Activated CD8-positive, alpha-beta memory T cell treated with anti-CD3 and anti-CD28 coated beads, Interleukin-2, amount 50 U/mL, for 24 hours (primary cell): ENCODE results near the gene COL9A2.
"Not testable (repeated sequence)": the region's sequence is repeated elsewhere in the genome, so short reads cannot be mapped to it uniquely, and the experiment has no call there.

Source experiments
- DNase-seq: peaks from one replicate; pipeline ENCODE4 v3.0.0-alpha.2; 2020; ENCODE audit errors: extremely low read depth

COL9A2 gene

DNA sequence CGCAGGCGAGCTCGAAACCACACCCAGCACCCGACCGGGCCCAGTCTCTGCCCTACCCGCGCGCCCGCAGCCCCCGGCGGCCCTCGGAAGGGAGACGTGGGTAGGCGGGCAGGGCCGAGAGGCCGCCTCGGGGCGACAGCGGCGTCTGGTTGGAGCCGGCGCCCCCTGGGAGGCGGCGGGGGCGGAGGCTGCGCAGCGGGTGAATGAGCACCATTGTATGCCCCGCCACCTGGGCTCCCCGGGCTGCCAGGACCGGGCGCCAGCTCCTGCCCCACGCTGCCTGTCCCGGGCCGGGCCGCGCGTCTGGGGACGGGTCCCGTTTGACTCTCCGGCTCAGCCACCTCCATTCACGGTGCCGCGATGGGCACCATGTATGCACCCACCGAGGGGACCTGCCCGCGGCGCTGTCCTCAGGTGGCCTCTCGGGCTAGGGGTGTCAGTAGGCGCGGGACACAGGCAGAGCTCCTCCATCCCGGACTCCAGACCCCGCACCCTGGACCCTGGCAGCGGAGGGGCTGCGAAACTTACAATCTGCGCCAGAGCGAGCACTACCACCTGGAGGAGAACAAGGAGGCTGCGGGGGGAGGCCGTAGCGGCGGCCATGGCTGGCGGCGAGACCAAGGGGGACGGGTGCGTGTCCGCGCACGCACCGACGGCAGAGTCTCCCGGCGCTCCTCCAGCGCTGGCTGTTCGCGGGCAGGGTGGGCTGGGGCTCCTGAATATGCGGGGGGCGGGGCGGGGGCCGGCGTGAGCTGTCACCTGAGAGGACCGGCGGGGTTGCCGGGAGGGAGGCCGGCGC, at the start of gene COL9A2:
Gene COL9A2, minus strand, starts transcription at position 692 of the 799 bp plus-strand sequence. Its CDS starts 89 bp downstream, at position 603.
- DNase-seq = no peak

DNA sequence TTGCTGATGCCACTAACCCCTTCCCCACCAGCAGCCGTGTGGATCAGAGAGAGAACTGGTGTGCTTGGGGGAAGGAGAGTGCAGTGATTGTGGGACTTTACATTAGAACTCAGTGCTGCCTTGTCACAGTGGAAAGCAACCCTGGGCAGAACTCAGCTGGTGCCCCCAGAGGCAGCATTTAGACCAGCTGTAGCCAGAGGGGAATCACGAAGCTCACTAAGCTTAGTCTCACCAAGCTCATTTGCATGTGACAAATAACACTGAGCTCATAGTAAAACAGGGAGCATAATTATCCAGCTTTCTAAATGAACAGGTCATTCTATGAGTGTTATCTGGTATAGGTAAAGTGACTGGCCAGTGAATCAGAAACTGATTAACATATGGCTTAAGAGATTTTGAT, 46.6 kb upstream of the COL9A2 start:
- no peak for DNase-seq

DNA sequence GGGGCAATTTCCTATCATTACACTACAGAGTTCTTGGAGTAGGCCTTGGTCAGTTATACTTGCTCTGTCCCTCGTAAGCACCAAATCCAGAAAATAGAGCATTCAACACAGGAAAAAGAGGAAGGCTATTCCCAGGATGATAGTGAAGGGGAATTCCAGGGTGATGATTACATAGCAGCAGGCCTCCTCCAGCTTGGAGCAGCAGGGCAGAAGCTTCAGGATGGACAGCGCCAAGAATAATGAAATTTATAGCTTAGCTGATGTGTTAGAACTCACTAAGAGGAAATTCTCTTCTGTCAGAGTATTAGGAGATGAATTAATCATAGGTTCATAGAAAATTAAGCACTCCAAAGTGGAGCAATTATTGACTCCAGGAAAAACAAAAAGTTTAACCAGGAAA, 45.6 kb upstream of the COL9A2 start:
- DNase-seq = no peak

DNA sequence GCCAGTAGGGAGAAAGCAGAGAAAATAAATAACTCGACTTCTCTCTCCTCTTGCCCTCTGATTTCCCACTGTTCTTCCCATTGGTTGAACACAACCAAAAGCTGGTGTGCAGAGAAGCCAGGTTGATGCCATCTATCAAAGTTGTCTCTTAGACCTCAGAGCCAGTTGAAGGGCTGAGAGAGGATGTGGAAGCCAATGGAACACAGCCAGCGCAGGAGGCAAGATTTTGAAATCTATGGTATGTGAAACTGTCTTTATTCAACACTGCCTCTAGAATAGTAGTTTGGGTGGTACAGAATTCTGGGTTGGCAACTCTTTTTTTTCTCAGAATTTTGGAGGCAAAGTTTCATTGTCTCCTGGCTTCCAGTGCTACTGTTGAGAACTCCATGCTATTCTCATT, 45.1 kb upstream of the COL9A2 start:
- no peak for DNase-seq

DNA sequence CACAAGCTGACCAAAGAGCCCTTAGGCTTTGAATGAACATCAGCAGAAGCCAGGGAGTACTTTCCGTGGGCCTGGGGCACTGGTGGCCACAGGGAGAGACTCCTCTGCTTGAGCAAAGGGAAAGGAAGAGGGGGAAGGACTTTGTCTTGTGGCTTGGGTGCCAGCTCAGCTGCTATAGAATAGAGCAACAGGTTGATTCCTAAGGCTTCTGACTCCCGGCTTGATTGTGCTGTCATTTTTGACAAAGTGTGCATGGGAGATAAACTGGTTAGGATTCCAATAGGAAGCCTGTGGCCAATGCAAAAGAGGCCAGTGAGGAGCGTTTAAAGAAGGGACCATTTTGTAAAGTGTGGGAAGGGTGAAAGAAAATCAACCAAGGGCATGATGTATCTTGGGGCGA, 44.6 kb upstream of the COL9A2 start:
- no peak for DNase-seq

DNA sequence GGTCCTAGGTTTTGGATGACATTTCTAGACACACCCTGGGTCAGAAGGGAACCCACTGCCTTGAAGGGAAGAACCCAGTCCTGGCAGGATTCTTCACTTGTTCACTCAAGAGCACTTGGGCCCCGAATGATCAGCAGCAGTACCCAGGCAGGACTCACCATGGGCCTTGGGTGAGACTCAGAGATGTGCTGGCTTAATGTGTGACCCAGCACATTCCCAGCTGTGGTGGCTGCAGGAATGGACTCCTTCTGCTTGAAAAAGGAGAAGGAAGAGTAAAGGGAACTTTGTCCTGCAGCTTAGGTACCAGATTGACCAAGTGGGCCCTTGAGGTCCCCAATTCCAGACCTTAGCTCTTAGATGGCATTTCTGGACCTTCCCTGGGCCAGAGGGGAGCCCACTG, 44.1 kb upstream of the COL9A2 start:
- DNase-seq = no peak

DNA sequence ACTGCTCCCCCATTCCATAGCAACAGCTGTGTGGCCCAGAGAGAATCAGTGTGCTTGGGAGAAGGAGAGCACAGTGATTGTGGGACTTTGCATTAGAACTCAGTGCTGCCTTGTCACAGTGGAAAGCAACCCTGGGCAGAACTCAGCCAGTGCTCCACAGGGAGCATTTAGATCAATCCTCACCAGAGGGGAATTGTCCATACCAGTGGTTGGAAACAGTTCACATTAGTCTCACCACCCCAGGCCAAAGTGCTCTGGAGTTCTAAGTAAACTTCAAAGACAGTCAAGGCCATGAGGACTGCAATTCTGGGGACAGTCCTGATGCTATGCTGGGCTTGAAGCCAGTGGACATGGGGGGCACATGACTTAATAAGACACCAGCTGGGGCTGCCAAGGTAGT, 43.5 kb upstream of the COL9A2 start:
- DNase-seq = no peak

DNA sequence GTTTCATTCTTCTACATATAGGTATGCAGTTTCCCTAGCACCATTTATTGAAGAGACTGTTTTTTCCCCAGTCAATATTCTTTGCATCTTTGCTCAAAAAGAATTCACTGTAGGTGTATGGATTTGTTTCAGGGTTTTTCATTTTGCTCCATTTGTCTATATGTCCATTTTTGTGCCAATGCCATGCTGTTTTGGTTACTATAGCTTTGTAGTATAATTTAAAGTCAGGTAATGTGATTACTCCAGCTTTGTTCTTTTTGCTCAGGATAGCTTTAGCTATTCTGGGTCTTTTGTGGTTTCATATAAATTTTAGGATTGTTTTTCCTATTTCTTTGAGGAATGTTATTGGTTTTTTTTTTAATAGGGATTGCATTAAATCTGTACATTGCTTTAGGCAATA, 40.5 kb upstream of the COL9A2 start:
- no peak for DNase-seq

DNA sequence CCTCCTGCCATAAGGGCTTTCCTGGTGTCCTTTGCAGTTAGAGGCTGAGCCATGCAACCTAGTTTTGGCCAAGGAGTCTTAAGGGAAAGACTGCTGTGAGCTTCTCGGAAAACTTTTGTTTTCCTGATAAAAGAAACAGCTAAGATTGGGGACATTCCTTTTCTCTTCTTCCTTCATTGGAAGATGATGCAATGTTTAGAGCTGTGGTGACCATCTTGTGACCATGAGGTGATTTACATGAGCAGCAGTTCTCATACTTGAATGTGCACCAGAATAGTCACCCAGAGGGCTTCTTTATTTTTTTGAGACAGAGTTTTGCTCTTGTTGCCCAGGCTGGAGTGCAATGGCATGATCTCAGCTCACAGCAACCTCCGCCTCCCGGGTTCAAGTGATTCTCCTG, 36.0 kb upstream of the COL9A2 start:
- DNase-seq = no peak

DNA sequence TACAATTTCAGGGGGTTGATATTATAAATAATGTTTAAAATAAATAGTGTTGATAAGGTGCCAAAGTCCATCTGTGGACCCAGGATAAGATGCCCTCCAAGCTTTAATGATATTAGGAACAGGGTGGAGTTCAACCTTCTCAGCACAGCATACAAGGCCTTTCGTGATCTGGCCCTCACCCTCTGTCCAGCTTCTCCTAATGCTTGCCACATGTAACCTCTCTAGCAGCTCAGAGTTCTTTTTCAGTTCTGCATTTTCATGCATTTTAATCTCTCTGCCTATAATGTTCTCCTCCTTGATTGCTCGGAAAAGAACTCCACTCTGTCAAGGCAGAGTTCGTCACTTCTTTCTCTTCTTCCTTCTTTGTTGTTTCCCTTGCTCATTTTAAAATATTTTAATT, 35.0 kb upstream of the COL9A2 start:
- no peak for DNase-seq

DNA sequence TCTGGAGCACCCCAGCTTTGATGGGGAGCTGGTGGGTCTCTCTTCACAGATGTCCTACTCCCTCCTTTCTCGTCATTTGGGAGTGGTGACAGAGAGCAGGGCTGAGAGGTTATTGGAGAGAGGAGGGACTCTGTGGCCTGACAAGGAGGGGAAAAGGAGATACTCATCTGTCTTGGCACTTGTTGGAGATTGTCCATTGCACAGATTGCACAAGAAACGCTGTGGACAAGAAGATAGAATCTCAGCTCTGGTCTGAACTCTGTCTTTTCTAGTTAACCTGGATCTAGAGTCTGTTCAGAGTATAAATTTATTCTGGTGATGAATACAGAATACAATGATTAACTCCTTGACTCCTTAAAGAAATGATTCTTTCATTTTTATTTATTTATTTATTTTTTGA, 34.0 kb upstream of the COL9A2 start:
- DNase-seq = no peak

DNA sequence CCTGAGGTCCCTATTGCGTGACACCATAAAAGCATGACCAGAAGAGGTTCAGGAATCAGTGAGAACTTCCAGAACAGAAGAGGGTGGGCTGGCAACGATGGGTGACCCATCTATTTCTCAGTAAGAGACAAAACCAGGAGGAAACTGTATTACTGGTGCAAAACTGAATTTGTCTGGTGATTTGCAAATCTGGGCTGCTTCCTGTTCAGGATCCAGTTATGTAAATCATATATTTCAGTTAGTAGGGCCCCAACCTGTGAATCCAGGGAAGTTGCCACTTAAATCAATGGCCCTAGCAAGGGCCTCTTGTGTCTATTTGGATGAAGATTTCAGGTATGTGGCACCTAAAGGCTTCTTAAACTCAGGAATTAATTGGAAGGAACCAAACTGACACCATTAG, 33.3 kb upstream of the COL9A2 start:
- no peak for DNase-seq

DNA sequence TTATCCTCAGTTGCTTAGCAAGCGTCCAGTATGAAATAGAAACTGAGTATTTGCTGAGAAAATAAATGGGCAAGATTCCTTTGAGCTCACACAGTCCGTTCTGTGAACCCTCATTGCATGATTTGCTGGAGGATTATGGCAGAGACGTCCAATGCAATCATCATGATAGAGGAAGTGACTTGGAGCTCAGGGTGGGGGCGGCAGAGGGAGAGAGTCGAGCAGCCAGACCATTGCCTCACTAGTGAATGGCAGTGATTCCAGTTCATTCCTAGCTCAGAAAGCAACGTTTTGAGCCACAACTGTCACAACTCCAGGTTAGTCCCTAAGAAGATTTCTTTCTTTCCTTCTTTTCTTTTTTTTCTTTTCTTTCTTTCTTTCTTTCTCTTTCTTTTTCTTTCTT, 27.5 kb upstream of the COL9A2 start:
- no peak for DNase-seq

DNA sequence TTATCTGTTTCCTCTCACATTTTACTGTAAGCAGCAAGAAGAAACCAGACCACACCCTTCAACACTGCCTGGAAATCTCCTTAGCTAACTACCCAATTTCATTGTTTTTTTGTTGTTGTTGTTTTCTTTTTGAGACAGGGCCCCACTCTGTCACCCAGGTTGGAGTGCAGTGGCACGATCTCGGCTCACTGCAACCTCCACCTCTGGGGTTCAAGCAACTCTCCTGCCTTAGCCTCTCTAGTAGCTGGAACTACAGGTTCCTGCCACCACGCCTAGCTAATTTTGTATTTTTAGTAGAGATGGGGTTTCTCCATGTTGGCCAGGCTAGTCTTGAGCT, 25.3 kb upstream of the COL9A2 start:
- not testable (repeated sequence) for DNase-seq

DNA sequence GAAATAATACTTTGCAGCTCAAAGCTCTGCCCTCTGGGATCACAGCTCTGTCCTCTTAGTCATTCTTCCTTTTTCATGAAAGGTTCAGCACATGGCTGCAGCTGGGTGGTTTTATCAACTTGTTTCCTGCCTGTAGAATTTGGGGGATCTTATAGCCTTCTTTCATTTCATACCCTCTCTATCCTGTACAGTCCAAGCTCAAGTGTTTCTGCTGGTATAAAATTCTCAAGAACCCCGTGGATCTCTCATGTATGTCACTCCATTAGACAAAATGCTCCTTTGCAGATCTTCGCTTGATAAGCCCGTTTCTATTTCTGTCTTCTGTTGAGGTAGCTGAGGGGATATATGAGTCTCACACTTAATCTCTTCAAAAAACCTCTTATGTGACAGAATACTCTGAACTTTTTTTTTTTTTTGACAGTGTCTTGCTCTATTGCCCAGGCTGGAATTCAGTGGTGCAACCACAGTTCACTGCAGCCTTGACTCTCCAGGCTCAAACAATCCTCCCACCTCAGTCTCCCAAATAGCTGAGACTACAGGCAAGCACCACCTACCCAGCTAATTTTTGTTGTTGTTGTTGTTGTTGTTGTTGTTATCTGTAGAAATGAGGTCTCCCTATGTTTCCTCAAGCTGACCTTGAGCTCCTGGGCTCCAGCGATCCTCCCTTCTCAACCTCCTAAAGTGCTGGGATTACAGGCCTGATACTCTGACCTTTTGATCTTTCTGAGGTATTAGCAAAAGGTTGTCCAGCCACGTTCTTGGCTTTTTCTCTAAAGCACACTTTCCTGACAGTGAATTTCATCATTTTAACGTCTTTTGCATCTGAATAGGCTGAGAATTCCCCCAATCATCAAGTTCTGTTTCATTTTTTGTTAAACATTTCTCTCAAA, 24.6 kb upstream of the COL9A2 start:
- no peak for DNase-seq

DNA sequence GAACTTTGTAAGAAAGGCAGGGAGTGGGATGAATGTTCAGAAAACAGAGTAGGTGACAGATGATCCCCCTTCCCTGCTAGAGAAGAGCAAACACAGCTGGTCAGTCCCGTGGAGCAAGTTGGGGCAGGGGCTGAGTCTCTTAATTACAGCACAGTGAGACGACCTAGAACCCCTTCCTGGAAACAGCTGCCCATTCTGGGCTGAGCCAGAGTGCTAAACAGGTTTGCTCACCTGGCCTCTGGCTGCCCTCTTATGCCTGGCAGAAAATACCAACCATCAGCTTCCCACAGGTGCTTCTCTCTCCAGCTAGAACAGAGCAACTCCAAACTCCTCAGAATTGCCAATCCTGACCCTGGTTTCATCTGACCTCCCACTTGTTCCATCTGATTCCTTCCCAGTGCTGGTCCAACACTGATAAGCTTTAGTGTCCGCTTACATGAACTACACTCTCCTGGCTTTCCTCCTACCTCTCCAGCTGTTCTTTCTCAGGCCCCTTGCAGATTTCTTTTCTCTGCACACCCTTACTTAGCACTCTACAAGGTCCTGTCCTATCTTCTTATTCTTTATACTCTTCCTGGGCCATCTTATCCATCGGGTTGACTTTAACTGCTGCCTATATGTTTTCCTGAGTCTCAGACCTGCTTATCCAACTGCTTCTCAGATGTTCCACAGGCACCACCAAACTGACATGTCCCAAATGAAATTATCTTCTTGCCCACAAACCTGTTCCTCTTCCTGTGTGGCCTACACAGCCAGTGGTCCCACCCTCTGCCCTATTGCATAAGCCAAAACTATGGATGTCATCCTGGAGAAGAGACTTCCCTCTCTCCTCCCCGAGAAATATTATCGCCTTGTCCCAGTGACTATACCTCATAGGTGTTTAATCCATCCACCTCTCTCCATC, 22.6 kb upstream of the COL9A2 start:
- DNase-seq = no peak

DNA sequence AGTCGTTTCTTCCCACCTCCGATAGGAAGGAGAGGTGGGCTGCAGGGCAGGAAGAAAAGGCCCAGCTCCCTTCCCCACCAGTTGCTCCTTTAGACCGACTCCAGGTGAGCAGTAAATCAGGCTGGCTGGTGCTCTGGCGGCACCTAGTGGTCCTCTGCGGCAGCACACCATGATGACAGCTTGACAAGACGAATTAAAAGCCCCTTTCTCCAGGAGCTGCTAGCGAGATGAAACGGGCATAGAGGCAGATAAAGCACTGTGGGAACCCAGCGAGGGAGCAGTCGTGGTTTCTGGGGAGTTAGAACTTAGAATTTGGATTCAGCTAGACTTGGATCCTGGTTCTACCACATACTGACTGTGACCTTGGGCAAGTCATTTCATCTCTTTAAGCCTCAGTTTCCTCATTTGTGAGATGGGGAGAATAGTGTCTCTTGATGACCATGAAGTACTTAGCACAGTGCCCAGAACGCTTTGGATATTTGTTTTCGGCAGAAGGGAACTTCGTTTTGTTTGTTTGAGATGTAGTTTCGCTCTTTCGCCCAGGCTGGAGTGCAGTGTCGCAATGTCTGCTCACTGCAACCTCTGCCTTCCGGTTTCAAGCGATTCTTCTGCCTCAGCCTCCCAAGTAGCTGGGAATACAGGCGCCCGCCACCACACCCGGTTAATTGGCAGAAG, 21.8 kb upstream of the COL9A2 start:
- DNase-seq = peak; percentile 65

DNA sequence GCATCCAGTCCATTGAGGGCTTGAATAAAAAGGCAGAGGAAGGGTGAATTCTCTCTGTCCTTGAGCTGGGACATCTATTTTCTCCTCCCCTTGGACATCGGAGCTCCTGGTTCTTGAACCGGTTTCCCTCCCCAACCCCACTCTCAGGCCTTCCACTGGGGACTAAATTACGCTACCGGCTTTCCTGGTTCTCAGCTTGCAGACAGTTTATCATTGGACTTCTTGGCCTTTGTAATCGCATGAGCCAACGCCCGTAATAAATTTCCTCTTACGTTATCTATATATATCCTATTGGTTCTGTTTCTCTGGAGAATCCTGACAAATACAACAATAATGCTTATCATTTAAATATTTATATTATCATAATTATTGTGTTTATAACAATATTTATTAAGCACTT, 20.4 kb upstream of the COL9A2 start:
- no peak for DNase-seq

DNA sequence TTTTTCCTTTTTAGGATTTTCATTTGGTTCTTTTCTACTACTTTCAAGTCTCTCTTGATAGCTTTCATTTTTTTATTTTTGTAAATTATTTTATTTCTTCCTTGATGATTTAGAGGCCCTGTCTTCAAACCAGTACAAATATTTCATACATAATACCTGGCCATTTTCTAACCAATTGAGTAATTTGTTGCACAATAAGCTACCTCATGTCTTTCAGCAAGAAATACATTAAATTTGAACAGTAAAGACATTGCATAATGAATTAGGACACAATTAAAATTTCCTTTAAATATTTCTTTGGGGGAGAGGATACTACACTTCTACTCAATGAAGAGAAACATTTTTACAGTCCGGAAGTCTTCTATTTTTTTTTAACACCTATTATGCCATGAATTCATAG, 15.6 kb upstream of the COL9A2 start:
- no peak for DNase-seq

DNA sequence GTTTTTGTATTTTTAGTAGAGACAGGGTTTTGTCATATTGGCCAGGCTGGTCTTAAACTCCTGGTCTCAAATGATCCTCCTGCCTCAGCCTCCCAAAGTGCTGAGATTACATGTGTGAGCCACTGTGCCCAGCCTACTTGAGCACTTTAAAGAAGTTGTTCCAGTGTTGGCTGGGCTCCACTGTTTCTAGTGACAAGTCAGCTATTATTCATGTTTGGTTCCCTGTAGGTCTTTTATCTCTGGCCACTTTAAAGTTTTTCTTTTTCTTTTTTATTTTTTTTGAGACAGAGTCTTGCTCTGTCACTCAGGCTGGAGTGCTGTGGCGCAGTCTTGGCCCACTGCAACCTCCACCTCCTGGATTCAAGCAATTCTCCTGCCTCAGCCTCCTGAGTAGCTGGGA, 14.3 kb upstream of the COL9A2 start:
- DNase-seq = not testable (repeated sequence)

DNA sequence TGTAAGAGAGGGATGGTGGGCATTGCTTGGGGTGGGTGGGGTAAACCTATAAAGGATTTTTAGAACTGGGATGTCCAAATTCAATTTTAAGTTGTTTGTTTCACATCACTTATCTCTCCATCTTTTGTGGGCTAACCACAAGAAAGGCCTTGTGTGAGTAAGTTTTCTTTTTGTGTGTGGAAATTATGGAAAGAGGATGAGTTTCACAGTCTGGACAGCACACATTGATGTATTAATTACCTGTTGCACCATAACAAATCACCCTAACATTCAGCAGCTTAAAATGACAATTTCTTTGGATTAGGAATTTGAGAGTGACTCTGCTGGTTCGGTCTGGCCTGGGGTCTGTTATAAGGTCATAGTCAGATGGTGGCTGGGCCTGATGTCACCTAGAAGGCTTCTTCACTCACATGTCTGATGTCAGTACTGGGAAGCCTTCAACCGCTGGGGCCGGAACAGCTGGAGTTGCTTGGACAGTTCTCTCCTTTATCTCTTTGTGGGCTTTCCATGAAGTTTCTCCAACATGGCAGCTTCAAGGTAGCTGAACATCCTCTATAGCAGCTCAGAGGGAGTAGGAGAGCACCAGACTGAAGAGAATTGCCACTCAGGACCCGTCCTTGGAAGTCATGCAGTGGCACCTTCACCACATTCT, 2.0 kb upstream of the COL9A2 start:
- DNase-seq = no peak
